Thyroid gland (tissue), 4 donors: ENCODE measurements around the gene RASGRP1. TPM values are rescaled to one million over a fixed set of nuclear protein-coding genes. Genes with fewer than 3 reads are reported as not detected.

Experiments used
- DNase-seq, 2 donors: peaks; one replicate each; pipeline ENCODE4 v3.0.0-alpha.2; 2019
- H3K27ac ChIP-seq, 3 donors: fragments of 200-600 bp; sonication (generic); 1 replicate in 2 of 3; 2 replicates in 1 of 3; pipeline ENCODE4 v1.5.1; 2016 to 2019; ENCODE audit warnings: mild to moderate bottlenecking in 1 of 3, moderate library complexity in 1 of 3
- H3K27me3 ChIP-seq: fragments of 200-600 bp; sonication (generic); one replicate; pipeline ENCODE4 v1.5.1; 2019
- H3K36me3 ChIP-seq, 2 donors: fragments of 200-600 bp; sonication (generic); one replicate each; pipeline ENCODE4 v1.5.1; 2016 to 2019
- H3K4me1 ChIP-seq, 2 donors: fragments of 200-600 bp; sonication (generic); one replicate each; pipeline ENCODE4 v1.5.1; 2017 to 2019
- H3K4me3 ChIP-seq, 3 donors: fragments of 200-600 bp; sonication (generic); replicated peaks in 1 of 3; 1 replicate in 2 of 3; 2 replicates in 1 of 3; pipeline ENCODE4 v1.5.1; 2016; ENCODE audit warnings: mild to moderate bottlenecking in 1 of 3
- H3K9me3 ChIP-seq: fragments of 200-600 bp; sonication (generic); one replicate; pipeline ENCODE4 v1.5.1; 2017
- POLR2A ChIP-seq, 2 donors: fragments of 450-650 bp; IDR thresholded peaks; one replicate each; pipeline ENCODE4 v1.6.1; 2017; ENCODE audit warnings: antibody characterized with exemption in 2 of 2, mild to moderate bottlenecking in 2 of 2, moderate library complexity in 1 of 2
- WGBS, 2 donors: methylation state at CpG; one replicate each; pipeline ENCODE4 v1.1.5; 2017; 5-methylcytosine and 5-hydroxymethylcytosine counted together
- intact Hi-C: fragments of 100-400 bp; cut with DNase I; formaldehyde crosslinking; loops from one replicate; pipeline ENCODE4 v1.15.1; 2023
- total RNA-seq, 4 donors: library from RNA; depleted of rRNA; stranded (reverse); fragments of >200 nt; gene quantifications; one replicate each; pipeline ENCODE4 v1.2.3, GENCODE V29; 2016
- TF ChIP-seq, protein P1 (sequence below), 6 experiments: fragments of 200-600 bp in 3 of 6; fragments of 450-650 bp in 3 of 6; sonication (generic) in 3 of 6; IDR thresholded peaks; one replicate each; pipeline ENCODE4 v1.5.1; 2016 to 2019; ENCODE audit warnings: antibody characterized with exemption in 6 of 6, mild to moderate bottlenecking in 2 of 6, inconsistent platforms in 1 of 6, moderate library complexity in 1 of 6

Gene RASGRP1
- total RNA-seq, 4 donors from 2014 or later, result 0.24 to 1.9 (median 0.89) TPM

DNA sequence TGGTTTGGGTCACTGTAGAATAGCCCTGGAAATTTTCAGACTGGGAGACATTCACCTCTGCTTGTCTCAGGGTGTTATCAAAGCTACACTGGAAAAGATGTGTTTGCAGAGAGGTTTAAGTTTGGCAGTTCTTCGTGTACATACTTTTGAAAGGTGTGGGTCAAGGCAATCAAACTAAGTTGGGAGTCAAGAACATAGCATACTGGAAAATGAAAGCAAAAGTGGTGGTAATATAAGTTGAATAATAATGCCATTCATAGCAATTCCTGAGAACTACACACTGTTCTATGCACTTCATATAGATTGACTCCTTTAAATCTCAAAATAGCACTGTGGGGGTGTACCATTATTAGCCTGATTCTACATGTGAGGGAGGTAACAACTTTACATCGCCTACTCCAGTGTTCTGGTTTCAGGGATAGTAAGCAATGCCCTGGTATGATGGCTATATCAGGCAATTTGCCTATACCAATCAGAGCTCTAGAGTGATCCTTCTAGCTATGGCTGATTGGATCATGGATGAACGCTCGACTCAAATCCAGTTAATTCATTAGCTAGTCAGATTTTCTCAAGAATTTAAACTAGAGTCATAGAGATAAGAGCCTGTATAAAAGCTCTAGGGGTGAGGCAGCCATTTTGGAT is 44.6 kb upstream of the RASGRP1 start:
- WGBS, 2 donors, result 84 to 86% methylated on average over 4 of the region's 4 CpGs

DNA sequence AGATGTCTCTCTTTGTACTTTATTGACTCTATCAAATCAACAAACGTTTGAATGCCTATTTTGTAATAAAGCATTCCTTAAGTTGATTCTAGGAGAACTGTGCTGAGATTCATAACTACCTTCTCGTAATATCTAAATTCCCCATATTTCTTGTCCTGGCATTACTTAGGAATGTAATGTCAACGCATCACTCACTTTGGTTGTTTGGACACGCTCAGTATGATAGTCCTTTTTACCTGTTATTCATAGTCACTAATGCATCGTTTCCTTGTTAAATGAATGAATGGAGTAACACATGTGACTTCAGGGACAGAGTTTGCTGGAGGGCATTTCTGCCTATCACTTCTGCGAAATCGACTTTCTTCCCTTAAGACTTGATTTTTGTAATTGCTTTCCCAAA is 44.1 kb upstream of the RASGRP1 start:
- Histone ChIP-seq H3K27me3 (no peaks in the 10 kb centered on the region), H3K4me3 (no peak overlapping the region), H3K9me3 (no peaks in the 10 kb centered on the region), H3K27ac (no peak overlapping the region), H3K36me3 (no peaks in the 10 kb centered on the region), H3K4me1 (no peaks in the 10 kb centered on the region)
- TF ChIP-seq POLR2A (IDR thresholded peaks at IDR 0.05), result no peak
- TF ChIP-seq, protein P1, sequence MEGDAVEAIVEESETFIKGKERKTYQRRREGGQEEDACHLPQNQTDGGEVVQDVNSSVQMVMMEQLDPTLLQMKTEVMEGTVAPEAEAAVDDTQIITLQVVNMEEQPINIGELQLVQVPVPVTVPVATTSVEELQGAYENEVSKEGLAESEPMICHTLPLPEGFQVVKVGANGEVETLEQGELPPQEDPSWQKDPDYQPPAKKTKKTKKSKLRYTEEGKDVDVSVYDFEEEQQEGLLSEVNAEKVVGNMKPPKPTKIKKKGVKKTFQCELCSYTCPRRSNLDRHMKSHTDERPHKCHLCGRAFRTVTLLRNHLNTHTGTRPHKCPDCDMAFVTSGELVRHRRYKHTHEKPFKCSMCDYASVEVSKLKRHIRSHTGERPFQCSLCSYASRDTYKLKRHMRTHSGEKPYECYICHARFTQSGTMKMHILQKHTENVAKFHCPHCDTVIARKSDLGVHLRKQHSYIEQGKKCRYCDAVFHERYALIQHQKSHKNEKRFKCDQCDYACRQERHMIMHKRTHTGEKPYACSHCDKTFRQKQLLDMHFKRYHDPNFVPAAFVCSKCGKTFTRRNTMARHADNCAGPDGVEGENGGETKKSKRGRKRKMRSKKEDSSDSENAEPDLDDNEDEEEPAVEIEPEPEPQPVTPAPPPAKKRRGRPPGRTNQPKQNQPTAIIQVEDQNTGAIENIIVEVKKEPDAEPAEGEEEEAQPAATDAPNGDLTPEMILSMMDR (IDR thresholded peaks at IDR 0.05), result no peak
- intact Hi-C loops, result no loop called here
- WGBS, 2 donors, result 83 to 87% methylated on average over 7 of the region's 7 CpGs
- DNase-seq, result no peak

More for the DNA sequence above, 44.6 kb upstream of the RASGRP1 start:
- no peak for DNase-seq
- no peaks in the 10 kb centered on the region for H3K36me3 ChIP-seq
- TF ChIP-seq POLR2A (IDR thresholded peaks at IDR 0.05), result no peak
- TF ChIP-seq, protein P1 (IDR thresholded peaks at IDR 0.05), result no peak
- no peak overlapping the region for H3K27ac ChIP-seq
- no peak overlapping the region for H3K4me3 ChIP-seq
- intact Hi-C loops, result no loop called here
- no peaks in the 10 kb centered on the region for H3K27me3 ChIP-seq
- no peaks in the 10 kb centered on the region for H3K4me1 ChIP-seq
- H3K9me3 ChIP-seq, result no peaks in the 10 kb centered on the region

DNA sequence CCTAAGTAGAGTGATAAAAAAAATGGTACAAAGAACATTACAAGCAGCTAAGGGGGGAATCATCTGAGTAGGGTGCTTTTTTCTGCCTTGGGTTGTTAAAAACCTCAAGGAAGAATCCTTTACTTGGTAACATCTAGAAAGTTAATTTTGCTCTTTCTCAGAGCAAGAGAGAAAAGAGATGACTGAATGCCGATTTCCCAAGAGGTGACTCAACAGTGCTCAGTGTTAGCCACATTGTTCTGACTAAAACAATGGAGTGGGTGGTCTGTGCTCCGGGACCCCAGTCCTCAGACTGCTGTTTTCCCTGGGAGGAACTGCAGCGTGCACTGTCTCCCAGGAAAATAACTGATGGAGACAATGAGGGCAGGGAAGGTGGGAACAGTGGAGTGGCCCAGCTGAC is 41.1 kb upstream of the RASGRP1 start:
- Histone ChIP-seq H3K27ac (no peak overlapping the region), H3K9me3 (no peaks in the 10 kb centered on the region), H3K4me1 (no peaks in the 10 kb centered on the region), H3K4me3 (no peak overlapping the region), H3K27me3 (no peaks in the 10 kb centered on the region), H3K36me3 (no peaks in the 10 kb centered on the region)
- intact Hi-C loops, result no loop called here
- no peak for DNase-seq
- TF ChIP-seq, protein P1 (IDR thresholded peaks at IDR 0.05), result no peak
- TF ChIP-seq POLR2A (IDR thresholded peaks at IDR 0.05), result no peak
- WGBS, 2 donors, result 67% methylated on average over 3 of the region's 3 CpGs

DNA sequence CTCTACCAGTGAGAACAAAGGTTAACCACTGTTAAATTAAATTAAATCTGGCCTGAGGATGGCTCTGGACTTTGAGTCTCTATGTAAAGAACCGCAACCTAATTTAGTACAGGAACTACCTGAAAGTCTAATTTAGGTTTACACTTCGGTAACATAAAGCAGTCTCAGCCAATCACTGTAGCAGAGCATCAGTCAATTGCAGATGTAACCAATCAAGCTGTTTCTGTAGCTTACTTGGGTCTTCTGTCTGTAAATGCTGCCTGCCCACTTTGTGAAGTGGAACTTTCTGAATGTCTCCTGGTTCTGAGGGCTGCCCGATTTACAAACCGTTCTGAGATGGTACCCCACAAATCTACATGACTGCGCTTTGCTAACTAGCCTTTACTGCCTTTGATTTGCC is 39.1 kb upstream of the RASGRP1 start:
- no peak overlapping the region for H3K4me3 ChIP-seq

More for the DNA sequence above, 39.1 kb upstream of the RASGRP1 start:
- Histone ChIP-seq H3K36me3 (no peaks in the 10 kb centered on the region), H3K4me1 (no peaks in the 10 kb centered on the region), H3K27ac (no peak overlapping the region), H3K9me3 (no peaks in the 10 kb centered on the region), H3K27me3 (no peaks in the 10 kb centered on the region)
- no peak for DNase-seq
- TF ChIP-seq, protein P1 (IDR thresholded peaks at IDR 0.05), result no peak
- TF ChIP-seq POLR2A (IDR thresholded peaks at IDR 0.05), result no peak
- WGBS, 2 donors, result 94 to 96% methylated on average over 5 of the region's 5 CpGs
- intact Hi-C loops, result no loop called here
